Sigmoid colon (tissue), 7 donors: Measurements from ENCODE around the gene PLEKHA7. TPM values are rescaled to one million over a fixed set of nuclear protein-coding genes. Genes with fewer than 3 reads are reported as not detected.
A peak's percentile ranks its signal among the peaks of the same experiment; 100 is the strongest.

Source experiments
- DNase-seq: peaks from one replicate; pipeline ENCODE4 v3.0.0-alpha.2; 2019
- H3K27ac ChIP-seq, 4 donors: fragments of 200-600 bp; sonication (generic); one replicate each; pipeline ENCODE4 v1.5.1; 2016 to 2019; ENCODE audit warnings: mild to moderate bottlenecking in 1 of 4
- H3K27me3 ChIP-seq, 3 donors: fragments of 200-600 bp; sonication (generic); one replicate each; pipeline ENCODE4 v1.5.1; 2019; ENCODE audit warnings: mild to moderate bottlenecking in 1 of 3
- H3K36me3 ChIP-seq, 4 donors: fragments of 200-600 bp; sonication (generic); one replicate each; pipeline ENCODE4 v1.5.1; 2016 to 2019
- H3K4me1 ChIP-seq, 4 donors: fragments of 200-600 bp; sonication (generic); one replicate each; pipeline ENCODE4 v1.5.1; 2017 to 2019
- H3K4me3 ChIP-seq, 4 donors: fragments of 200-600 bp; sonication (generic); one replicate each; pipeline ENCODE4 v1.5.1; 2017 to 2019; ENCODE audit warnings: mild to moderate bottlenecking in 2 of 4, moderate library complexity in 1 of 4
- H3K9me3 ChIP-seq, 4 donors: fragments of 200-600 bp in 3 of 4; sonication (generic) in 3 of 4; one replicate each; pipeline versions ENCODE4 v1.5.1 to v1.6.1; 2013 to 2019
- EP300 ChIP-seq, 4 donors: sonication (generic); formaldehyde crosslinking; IDR thresholded peaks; one replicate each; pipeline ENCODE4 v1.6.1; 2017; ENCODE audit warnings: antibody characterized with exemption in 4 of 4
- POLR2A ChIP-seq, 2 donors: fragments of 450-650 bp; IDR thresholded peaks; one replicate each; pipeline ENCODE4 v1.6.1; 2016; ENCODE audit warnings: antibody characterized with exemption in 2 of 2, mild to moderate bottlenecking in 2 of 2, moderate library complexity in 2 of 2
- POLR2AphosphoS5 ChIP-seq, 4 donors: sonication (generic); formaldehyde crosslinking; IDR thresholded peaks; one replicate each; pipeline ENCODE4 v1.6.1; 2017; ENCODE audit warnings: antibody characterized with exemption in 4 of 4
- WGBS, 2 donors: extraction: QIAGEN DNeasy Blood & Tissue Kit; methylation state at CpG; one replicate each; pipeline ENCODE4 v1.1.7; 2013; 5-methylcytosine and 5-hydroxymethylcytosine counted together
- intact Hi-C: fragments of 100-400 bp; cut with DNase I; formaldehyde crosslinking; loops from one replicate; pipeline ENCODE4 v1.15.1; 2023
- polyA plus RNA-seq, 3 donors: library from polyadenylated mRNA; stranded (reverse); fragments of 200-250 nt; gene quantifications; one replicate each; pipeline ENCODE4 v1.2.3, GENCODE V29; 2013
- total RNA-seq, 4 donors: library from RNA; depleted of rRNA; stranded (reverse); fragments of >200 nt; gene quantifications; one replicate each; pipeline ENCODE4 v1.1.0, GENCODE V29; 2016
- TF ChIP-seq, protein P1 (sequence below), 4 experiments: fragments of 450-650 bp in 3 of 4; fragments of 200-600 bp in 1 of 4; IDR thresholded peaks; one replicate each; pipeline ENCODE4 v1.5.1; 2016 to 2019; ENCODE audit warnings: antibody characterized with exemption in 4 of 4, mild to moderate bottlenecking in 3 of 4, moderate library complexity in 2 of 4
- donor health status: healthy with polysubstance abuse.
- donor health status: Bipolar disorder and iron deficiency.
- donor health status: healthy.

The PLEKHA7 gene
- total and polyA plus RNA-seq, 7 donors: 2.9 to 45.3 (median 10.2) TPM

DNA sequence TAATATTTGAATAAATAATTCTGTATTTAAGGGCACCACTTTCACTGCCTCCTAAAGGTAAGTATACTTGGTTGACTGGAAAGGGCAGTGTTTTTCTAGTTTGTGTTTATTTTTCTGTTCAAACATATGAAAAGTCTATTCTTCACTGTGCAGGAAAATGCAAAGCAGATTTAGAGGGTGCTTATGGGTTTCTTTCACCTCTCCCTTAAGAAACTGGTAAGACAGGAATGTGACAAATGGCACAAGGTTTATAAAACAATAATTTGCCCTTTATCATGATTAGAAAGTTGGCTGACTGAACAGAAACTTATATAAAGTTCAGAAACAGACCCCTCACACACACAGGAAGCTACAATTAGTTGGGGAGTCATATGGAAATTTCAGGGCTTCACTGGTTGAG, 60.6 kb downstream of the PLEKHA7 start:
- H3K27ac ChIP-seq: no peak overlapping the region
- H3K9me3 ChIP-seq: no peaks in the 10 kb centered on the region
- TF ChIP-seq EP300 (IDR thresholded peaks at IDR 0.05): no peak
- no peak for TF ChIP-seq POLR2AphosphoS5 (IDR thresholded peaks at IDR 0.05)
- TF ChIP-seq, protein P1, sequence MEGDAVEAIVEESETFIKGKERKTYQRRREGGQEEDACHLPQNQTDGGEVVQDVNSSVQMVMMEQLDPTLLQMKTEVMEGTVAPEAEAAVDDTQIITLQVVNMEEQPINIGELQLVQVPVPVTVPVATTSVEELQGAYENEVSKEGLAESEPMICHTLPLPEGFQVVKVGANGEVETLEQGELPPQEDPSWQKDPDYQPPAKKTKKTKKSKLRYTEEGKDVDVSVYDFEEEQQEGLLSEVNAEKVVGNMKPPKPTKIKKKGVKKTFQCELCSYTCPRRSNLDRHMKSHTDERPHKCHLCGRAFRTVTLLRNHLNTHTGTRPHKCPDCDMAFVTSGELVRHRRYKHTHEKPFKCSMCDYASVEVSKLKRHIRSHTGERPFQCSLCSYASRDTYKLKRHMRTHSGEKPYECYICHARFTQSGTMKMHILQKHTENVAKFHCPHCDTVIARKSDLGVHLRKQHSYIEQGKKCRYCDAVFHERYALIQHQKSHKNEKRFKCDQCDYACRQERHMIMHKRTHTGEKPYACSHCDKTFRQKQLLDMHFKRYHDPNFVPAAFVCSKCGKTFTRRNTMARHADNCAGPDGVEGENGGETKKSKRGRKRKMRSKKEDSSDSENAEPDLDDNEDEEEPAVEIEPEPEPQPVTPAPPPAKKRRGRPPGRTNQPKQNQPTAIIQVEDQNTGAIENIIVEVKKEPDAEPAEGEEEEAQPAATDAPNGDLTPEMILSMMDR (IDR thresholded peaks at IDR 0.05): no peak
- no peak for TF ChIP-seq POLR2A (IDR thresholded peaks at IDR 0.05)
- no peak for DNase-seq
- no peaks in the 10 kb centered on the region for H3K27me3 ChIP-seq
- H3K4me1 ChIP-seq: no peaks in the 10 kb centered on the region
- intact Hi-C loops: no loop called here
- H3K4me3 ChIP-seq: no peak overlapping the region
- H3K36me3 ChIP-seq: no peaks in the 10 kb centered on the region

DNA sequence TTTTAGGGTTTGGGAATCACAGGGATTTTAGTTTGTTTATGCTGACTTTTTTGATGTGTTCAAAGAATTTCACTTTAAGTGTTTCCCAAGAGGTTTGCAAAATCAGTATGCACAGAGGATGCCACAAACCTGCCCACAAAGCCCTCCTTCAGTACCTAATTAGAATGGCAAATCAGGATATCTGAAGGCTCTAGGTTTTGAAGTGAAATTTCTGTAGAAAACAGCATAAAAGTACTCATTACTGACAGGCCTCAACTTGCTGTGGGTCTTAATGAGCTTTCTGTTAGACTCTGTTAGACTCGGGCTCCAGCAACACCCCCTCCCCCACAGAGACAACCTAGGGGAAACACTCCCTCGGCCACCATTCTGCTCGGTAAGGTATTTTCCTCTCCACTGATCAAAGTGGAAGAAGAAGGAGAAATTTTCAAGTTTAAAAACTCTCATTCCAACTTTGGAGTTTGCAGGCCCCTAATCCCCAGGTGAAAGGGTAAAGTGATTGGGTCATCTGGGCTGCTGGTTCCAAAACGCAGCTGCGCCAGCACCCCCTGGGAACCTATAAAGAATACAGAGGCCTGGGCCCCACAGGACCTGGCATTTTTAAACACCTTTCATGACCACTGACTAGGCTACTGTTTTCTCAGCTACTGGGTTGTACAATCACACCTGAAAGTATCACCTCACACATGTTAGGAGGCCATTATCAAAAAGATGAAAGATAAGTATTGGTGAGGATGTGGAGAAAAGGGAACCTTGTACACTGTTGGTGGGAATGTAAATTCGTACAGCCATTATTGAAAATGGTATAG, 67.5 kb downstream of the PLEKHA7 start:
- Histone ChIP-seq H3K9me3 (no peaks in the 10 kb centered on the region), H3K4me1 (no peaks in the 10 kb centered on the region), H3K4me3 (no peak overlapping the region), H3K27me3 (no peaks in the 10 kb centered on the region), H3K36me3 (no peaks in the 10 kb centered on the region), H3K27ac (no peak overlapping the region)
- no peak for DNase-seq
- no peak for TF ChIP-seq POLR2AphosphoS5 (IDR thresholded peaks at IDR 0.05)
- WGBS, 2 donors: 72 to 84% methylated on average over 6 of the region's 6 CpGs
- intact Hi-C loops: no loop called here

DNA sequence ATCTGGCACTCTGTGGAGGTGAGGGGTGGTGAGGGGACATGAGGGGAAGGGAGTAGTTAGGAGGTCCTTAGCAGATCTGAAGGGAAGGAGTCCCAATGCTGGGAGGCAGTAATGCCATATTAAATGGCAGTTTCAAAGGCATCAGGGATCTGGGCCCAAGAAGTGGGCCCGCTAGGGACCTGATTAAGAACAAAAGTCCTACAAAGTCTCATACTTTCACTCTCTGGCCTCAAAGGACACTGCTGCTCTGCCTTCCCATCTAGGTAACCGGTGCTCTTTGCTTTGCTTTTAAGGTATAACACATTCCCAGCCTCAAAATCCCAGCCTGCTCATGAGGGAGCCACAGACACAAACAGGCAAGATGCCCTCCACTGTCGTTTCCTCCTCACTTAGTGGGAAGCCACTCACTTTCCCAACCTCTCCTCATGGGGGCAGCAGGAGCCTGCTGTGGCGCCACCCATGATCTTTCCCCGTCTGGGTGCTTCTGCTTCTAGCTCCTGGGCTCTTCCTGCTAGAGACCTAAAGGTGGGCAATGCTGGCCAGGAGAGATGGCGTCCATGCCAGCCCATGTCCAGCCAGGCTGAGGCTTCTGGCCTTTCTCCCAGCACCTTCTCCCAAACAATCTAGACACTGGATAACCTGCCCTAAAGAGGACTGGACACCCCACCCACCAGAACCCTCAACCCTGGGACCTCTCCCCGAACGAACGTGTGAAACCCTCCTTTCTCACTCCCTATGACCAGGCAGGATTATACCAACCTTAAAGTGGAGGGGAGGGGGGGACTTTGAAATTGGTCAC, 68.3 kb downstream of the PLEKHA7 start:
- H3K27me3 ChIP-seq: no peaks in the 10 kb centered on the region
- H3K36me3 ChIP-seq: no peaks in the 10 kb centered on the region
- no peak overlapping the region for H3K27ac ChIP-seq
- intact Hi-C loops: no loop called here
- WGBS, 2 donors: 39 to 48% methylated on average over 9 of the region's 9 CpGs
- DNase-seq: no peak
- no peaks in the 10 kb centered on the region for H3K9me3 ChIP-seq
- no peak overlapping the region for H3K4me3 ChIP-seq
- TF ChIP-seq, protein P1 (IDR thresholded peaks at IDR 0.05): peak in 3 of 4 experiments; percentile 17 to 40 (median 31)
- TF ChIP-seq EP300 (IDR thresholded peaks at IDR 0.05): no peak
- no peak for TF ChIP-seq POLR2AphosphoS5 (IDR thresholded peaks at IDR 0.05)
- no peak for TF ChIP-seq POLR2A (IDR thresholded peaks at IDR 0.05)
- no peaks in the 10 kb centered on the region for H3K4me1 ChIP-seq

DNA sequence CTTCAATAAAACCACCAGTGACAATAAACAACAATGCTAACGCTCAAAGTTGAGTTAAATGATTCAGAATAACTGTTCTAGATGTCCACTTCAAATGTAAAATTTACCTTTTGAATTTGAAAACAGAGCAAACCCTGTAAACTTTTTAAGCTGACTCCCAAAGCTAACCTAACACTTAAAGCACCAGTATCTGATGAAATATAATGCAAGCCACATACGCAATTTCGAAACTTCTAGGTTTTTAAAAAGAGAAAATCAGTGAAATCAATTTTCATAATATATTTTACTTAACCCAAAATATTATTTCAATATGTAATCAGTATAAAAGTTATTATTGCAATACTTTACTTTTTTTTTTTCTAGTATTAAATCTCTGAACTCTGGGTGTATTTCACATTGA, 71.3 kb downstream of the PLEKHA7 start:
- no peak overlapping the region for H3K27ac ChIP-seq
- DNase-seq: no peak
- TF ChIP-seq EP300 (IDR thresholded peaks at IDR 0.05): no peak
- TF ChIP-seq, protein P1 (IDR thresholded peaks at IDR 0.05): no peak
- no peak for TF ChIP-seq POLR2AphosphoS5 (IDR thresholded peaks at IDR 0.05)
- no peak for TF ChIP-seq POLR2A (IDR thresholded peaks at IDR 0.05)
- no peaks in the 10 kb centered on the region for H3K4me1 ChIP-seq
- no peaks in the 10 kb centered on the region for H3K9me3 ChIP-seq
- no peaks in the 10 kb centered on the region for H3K27me3 ChIP-seq
- no peaks in the 10 kb centered on the region for H3K36me3 ChIP-seq
- WGBS, 2 donors: 74 to 84% methylated on average over 3 of the region's 3 CpGs
- intact Hi-C loops: no loop called here
- no peak overlapping the region for H3K4me3 ChIP-seq

DNA sequence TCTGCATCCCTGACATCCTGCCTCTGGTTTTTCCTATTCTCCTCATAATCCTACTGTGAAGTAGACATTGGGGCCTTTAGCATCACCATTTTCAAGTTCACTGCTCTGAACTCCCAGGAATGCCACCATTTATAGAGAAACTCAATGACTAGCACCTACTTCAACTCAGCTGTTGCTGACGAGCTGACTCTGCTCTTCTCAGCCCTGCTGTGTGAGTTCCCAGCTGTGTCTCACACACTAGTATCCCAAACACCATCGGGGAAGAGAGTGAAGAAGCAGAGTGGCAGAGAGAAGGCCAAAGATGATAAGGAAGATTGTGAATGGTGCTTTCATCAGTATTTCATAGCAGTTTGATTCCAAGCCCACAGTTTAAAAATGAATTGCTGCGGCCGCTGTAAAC, 71.9 kb downstream of the PLEKHA7 start:
- no peaks in the 10 kb centered on the region for H3K36me3 ChIP-seq
- 32 to 64% methylated on average over 4 of the region's 4 CpGs for WGBS, 2 donors
- no peaks in the 10 kb centered on the region for H3K9me3 ChIP-seq
- TF ChIP-seq, protein P1 (IDR thresholded peaks at IDR 0.05): no peak
- TF ChIP-seq POLR2AphosphoS5 (IDR thresholded peaks at IDR 0.05) (no peak), EP300 (IDR thresholded peaks at IDR 0.05) (no peak), POLR2A (IDR thresholded peaks at IDR 0.05) (no peak)
- no peak for DNase-seq
- intact Hi-C loops: no loop called here
- H3K27ac ChIP-seq: no peak overlapping the region
- no peaks in the 10 kb centered on the region for H3K4me1 ChIP-seq
- no peaks in the 10 kb centered on the region for H3K27me3 ChIP-seq
- H3K4me3 ChIP-seq: no peak overlapping the region
